HEK293 (cell line): ENCODE measurements around the gene GAK.
"Not testable (repeated sequence)": the region's sequence is repeated elsewhere in the genome, so short reads cannot be mapped to it uniquely, and the experiment has no call there.

Experiments
- TF ChIP-seq, protein P1 (sequence below): fragments of 450-650 bp; formaldehyde crosslinking; IDR thresholded peaks from 2 replicates; pipeline ENCODE4 v1.5.1; 2016; ENCODE audit warnings: missing biosample characterization, missing genetic modification characterization
- TF ChIP-seq, protein P2 (sequence below): fragments of 450-650 bp; formaldehyde crosslinking; IDR thresholded peaks from 2 replicates; pipeline ENCODE4 v1.5.1; 2016; ENCODE audit warnings: missing biosample characterization, missing genetic modification characterization
- TF ChIP-seq, protein P3 (sequence below): fragments of 450-650 bp; formaldehyde crosslinking; IDR thresholded peaks from 2 replicates; pipeline ENCODE4 v1.5.1; 2016; ENCODE audit warnings: missing biosample characterization, missing genetic modification characterization
- TF ChIP-seq, protein P4 (sequence below): IDR thresholded peaks from 2 replicates; pipeline ENCODE4 v1.6.1; 2011; ENCODE audit warnings: mild to moderate bottlenecking, low read depth, low read length, borderline replicate concordance

- TF ChIP-seq, protein P1, sequence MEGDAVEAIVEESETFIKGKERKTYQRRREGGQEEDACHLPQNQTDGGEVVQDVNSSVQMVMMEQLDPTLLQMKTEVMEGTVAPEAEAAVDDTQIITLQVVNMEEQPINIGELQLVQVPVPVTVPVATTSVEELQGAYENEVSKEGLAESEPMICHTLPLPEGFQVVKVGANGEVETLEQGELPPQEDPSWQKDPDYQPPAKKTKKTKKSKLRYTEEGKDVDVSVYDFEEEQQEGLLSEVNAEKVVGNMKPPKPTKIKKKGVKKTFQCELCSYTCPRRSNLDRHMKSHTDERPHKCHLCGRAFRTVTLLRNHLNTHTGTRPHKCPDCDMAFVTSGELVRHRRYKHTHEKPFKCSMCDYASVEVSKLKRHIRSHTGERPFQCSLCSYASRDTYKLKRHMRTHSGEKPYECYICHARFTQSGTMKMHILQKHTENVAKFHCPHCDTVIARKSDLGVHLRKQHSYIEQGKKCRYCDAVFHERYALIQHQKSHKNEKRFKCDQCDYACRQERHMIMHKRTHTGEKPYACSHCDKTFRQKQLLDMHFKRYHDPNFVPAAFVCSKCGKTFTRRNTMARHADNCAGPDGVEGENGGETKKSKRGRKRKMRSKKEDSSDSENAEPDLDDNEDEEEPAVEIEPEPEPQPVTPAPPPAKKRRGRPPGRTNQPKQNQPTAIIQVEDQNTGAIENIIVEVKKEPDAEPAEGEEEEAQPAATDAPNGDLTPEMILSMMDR = not testable (repeated sequence)
- TF ChIP-seq, protein P2, sequence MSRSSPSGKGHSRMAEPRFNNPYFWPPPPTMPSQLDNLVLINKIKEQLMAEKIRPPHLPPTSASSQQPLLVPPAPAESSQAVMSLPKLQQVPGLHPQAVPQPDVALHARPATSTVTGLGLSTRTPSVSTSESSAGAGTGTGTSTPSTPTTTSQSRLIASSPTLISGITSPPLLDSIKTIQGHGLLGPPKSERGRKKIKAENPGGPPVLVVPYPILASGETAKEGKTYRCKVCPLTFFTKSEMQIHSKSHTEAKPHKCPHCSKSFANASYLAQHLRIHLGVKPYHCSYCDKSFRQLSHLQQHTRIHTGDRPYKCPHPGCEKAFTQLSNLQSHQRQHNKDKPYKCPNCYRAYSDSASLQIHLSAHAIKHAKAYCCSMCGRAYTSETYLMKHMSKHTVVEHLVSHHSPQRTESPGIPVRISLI (tag by site-specific recombination) = not testable (repeated sequence)
- TF ChIP-seq, protein P3, sequence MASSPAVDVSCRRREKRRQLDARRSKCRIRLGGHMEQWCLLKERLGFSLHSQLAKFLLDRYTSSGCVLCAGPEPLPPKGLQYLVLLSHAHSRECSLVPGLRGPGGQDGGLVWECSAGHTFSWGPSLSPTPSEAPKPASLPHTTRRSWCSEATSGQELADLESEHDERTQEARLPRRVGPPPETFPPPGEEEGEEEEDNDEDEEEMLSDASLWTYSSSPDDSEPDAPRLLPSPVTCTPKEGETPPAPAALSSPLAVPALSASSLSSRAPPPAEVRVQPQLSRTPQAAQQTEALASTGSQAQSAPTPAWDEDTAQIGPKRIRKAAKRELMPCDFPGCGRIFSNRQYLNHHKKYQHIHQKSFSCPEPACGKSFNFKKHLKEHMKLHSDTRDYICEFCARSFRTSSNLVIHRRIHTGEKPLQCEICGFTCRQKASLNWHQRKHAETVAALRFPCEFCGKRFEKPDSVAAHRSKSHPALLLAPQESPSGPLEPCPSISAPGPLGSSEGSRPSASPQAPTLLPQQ = not testable (repeated sequence)
- TF ChIP-seq, protein P4, sequence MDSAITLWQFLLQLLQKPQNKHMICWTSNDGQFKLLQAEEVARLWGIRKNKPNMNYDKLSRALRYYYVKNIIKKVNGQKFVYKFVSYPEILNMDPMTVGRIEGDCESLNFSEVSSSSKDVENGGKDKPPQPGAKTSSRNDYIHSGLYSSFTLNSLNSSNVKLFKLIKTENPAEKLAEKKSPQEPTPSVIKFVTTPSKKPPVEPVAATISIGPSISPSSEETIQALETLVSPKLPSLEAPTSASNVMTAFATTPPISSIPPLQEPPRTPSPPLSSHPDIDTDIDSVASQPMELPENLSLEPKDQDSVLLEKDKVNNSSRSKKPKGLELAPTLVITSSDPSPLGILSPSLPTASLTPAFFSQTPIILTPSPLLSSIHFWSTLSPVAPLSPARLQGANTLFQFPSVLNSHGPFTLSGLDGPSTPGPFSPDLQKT = not testable (repeated sequence)
Measured at GRCh38 chr4:927566-927965, 4.5 kb downstream of the GAK start.
